ENCODE measurements around the gene RAB33B.

GRCh38 chr4:139511320-139511719 lies 57.4 kb downstream of the RAB33B start:
- TF ChIP-seq EGR1 (IDR thresholded peaks at IDR 0.05): no peak
- TF ChIP-seq CEBPB (IDR thresholded peaks at IDR 0.05): no peak
- TF ChIP-seq EP300 (IDR thresholded peaks at IDR 0.05; ENCODE audit: borderline replicate concordance): no peak
- TF ChIP-seq YY1 (IDR thresholded peaks at IDR 0.05; ENCODE audit: low read depth): no peak
- no peak for TF ChIP-seq TCF12 (IDR thresholded peaks at IDR 0.05; ENCODE audit: low read depth)
- no peak for TF ChIP-seq CREB1 (IDR thresholded peaks at IDR 0.05; ENCODE audit: low read depth)
- no peak for TF ChIP-seq FOXM1 (IDR thresholded peaks at IDR 0.05; ENCODE audit: borderline replicate concordance, low read depth)
- TF ChIP-seq, protein P1, sequence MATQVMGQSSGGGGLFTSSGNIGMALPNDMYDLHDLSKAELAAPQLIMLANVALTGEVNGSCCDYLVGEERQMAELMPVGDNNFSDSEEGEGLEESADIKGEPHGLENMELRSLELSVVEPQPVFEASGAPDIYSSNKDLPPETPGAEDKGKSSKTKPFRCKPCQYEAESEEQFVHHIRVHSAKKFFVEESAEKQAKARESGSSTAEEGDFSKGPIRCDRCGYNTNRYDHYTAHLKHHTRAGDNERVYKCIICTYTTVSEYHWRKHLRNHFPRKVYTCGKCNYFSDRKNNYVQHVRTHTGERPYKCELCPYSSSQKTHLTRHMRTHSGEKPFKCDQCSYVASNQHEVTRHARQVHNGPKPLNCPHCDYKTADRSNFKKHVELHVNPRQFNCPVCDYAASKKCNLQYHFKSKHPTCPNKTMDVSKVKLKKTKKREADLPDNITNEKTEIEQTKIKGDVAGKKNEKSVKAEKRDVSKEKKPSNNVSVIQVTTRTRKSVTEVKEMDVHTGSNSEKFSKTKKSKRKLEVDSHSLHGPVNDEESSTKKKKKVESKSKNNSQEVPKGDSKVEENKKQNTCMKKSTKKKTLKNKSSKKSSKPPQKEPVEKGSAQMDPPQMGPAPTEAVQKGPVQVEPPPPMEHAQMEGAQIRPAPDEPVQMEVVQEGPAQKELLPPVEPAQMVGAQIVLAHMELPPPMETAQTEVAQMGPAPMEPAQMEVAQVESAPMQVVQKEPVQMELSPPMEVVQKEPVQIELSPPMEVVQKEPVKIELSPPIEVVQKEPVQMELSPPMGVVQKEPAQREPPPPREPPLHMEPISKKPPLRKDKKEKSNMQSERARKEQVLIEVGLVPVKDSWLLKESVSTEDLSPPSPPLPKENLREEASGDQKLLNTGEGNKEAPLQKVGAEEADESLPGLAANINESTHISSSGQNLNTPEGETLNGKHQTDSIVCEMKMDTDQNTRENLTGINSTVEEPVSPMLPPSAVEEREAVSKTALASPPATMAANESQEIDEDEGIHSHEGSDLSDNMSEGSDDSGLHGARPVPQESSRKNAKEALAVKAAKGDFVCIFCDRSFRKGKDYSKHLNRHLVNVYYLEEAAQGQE (IDR thresholded peaks at IDR 0.05; ENCODE audit: low read depth): no peak
- no peak for TF ChIP-seq RAD21 (IDR thresholded peaks at IDR 0.05; ENCODE audit: low read depth)
- TF ChIP-seq TAF1 (IDR thresholded peaks at IDR 0.05; ENCODE audit: low read depth): no peak
- no peak for TF ChIP-seq MAX (IDR thresholded peaks at IDR 0.05)
